ENCODE data around the gene DDX4.

DNA sequence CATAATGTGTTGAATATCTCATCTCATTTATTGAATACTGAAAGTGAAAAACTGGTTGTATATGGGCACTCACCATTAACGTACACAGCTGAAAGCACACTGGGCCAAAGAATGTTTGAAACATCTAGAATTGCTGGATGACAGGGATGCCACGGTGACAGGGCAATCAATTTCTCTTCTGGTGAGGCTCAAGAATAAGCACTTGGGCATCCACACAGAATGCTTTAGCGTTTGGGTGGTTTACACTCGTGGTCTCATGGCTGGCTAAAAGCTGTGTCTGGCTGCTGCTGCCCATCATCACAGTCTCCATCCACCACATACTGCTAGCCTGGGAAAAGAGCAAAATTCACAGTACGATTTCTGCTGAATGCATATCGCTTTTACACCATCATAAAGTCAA is 82.6 kb downstream of the DDX4 start:
- TF ChIP-seq POLR2A (IDR thresholded peaks at IDR 0.05) (no peak), CTCF (IDR thresholded peaks at IDR 0.05) (no peak)
